GM11168 (cell line): Measurements from ENCODE around the gene ANAPC15.
"Not testable (repeated sequence)": the region's sequence is repeated elsewhere in the genome, so short reads cannot be mapped to it uniquely, and the experiment has no call there.

ENCODE experiments used
- in situ Hi-C: fragments of 300-500 bp; cut with MboI; formaldehyde crosslinking; loops from one replicate; pipeline ENCODE4 v1.12.0; 2022; ENCODE audit warnings: low sequenced_read_pairs; ENCODE audit not compliant: unreplicated experiment

ANAPC15 gene

GRCh38 chr11:72112143-72112977 lies at the start of gene ANAPC15:
ANAPC15 (minus strand) TSS chr11:72112695; CDS start chr11:72111276, 1,419 bp downstream.
- in situ Hi-C loops: no loop called here

- in situ Hi-C loops: no loop called here
Measured at GRCh38 chr11:72160319-72160718, 47.8 kb upstream of the ANAPC15 start.

GRCh38 chr11:72157131-72157530 lies 44.6 kb upstream of the ANAPC15 start:
- in situ Hi-C loops: no loop called here

- in situ Hi-C loops: no loop called here
Measured at GRCh38 chr11:72155751-72156150, 43.3 kb upstream of the ANAPC15 start.

- in situ Hi-C loops: no loop called here
Measured at GRCh38 chr11:72154816-72155215, 42.3 kb upstream of the ANAPC15 start.

GRCh38 chr11:72153874-72154273 lies 41.4 kb upstream of the ANAPC15 start:
- in situ Hi-C loops: not testable (repeated sequence)

GRCh38 chr11:72150882-72151281 lies 38.4 kb upstream of the ANAPC15 start:
- in situ Hi-C loops: no loop called here

GRCh38 chr11:72146625-72147024 lies 34.1 kb upstream of the ANAPC15 start:
- in situ Hi-C loops: no loop called here

- in situ Hi-C loops: no loop called here
Measured at GRCh38 chr11:72144807-72145565, 32.5 kb upstream of the ANAPC15 start.

GRCh38 chr11:72142543-72142942 lies 30.0 kb upstream of the ANAPC15 start:
- in situ Hi-C loops: not testable (repeated sequence)

GRCh38 chr11:72142086-72142485 lies 29.6 kb upstream of the ANAPC15 start:
- in situ Hi-C loops: not testable (repeated sequence)

- in situ Hi-C loops: no loop called here
Measured at GRCh38 chr11:72141066-72141465, 28.6 kb upstream of the ANAPC15 start.

- in situ Hi-C loops: no loop called here
Measured at GRCh38 chr11:72140661-72141060, 28.2 kb upstream of the ANAPC15 start.

- in situ Hi-C loops: no loop called here
Measured at GRCh38 chr11:72139500-72139899, 27.0 kb upstream of the ANAPC15 start.

GRCh38 chr11:72138821-72139390 lies 26.4 kb upstream of the ANAPC15 start:
- in situ Hi-C loops: no loop called here

GRCh38 chr11:72136684-72137262 lies 24.3 kb upstream of the ANAPC15 start:
- in situ Hi-C loops: no loop called here

- in situ Hi-C loops: no loop called here
Measured at GRCh38 chr11:72135891-72136683, 23.6 kb upstream of the ANAPC15 start.

GRCh38 chr11:72135473-72135872 lies 23.0 kb upstream of the ANAPC15 start, which contains the start of gene FOLR3:
FOLR3 (plus strand) TSS chr11:72135725; CDS start chr11:72135953, 228 bp downstream.
- in situ Hi-C loops: not testable (repeated sequence)

GRCh38 chr11:72132646-72133045 lies 20.2 kb upstream of the ANAPC15 start:
- in situ Hi-C loops: no loop called here

GRCh38 chr11:72129381-72129780 lies 16.9 kb upstream of the ANAPC15 start:
- in situ Hi-C loops: no loop called here
